NCI-H146 (cell line): Measurements from ENCODE around the gene FHIP1B.
"Not testable (repeated sequence)": the region's sequence is repeated elsewhere in the genome, so short reads cannot be mapped to it uniquely, and the experiment has no call there.

ENCODE experiments used
- DNase-seq: peaks from one replicate; lab custom pipeline; 2025; lab: John Stamatoyannopoulos, UW

Gene FHIP1B

DNA sequence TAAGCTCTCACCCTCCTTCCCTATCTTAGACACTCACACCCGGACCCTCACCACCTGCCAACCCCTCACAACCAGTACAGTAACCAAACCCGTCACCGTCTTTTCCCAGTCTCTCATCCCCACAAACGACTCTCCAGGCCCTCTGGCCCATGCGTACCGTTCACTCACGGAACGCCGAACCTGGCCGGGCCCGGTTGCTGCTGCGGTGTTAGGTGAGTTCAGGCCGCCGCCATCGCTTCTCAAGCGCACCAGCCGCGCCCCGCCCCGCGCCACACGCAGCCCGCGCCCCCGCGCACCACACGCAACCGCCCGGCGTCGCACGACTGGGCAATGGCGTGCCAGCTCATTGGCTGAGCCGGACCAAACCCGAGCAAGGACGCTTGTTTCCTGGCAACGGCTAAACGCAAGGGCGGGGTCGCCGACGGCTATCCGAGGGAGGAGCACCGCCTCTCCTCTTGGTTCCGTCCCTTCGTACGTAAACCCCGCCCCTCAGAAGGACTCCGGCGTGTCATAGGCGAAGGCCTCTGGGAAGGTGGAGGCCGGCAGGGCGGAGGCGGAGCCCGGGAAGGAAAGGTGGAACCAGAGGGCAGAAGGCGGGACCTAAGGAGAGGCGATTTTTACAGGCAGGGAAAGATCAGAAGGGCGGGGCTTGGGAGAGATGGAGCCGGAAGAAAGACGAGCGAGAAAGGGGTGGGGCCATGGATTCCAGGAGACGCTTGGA is at the start of gene FHIP1B:
Gene FHIP1B, minus strand, starts transcription at position 250 of the 721 bp plus-strand sequence. CDS start 10,120 bp downstream, outside the sequence.
- peak; percentile 100 for DNase-seq

DNA sequence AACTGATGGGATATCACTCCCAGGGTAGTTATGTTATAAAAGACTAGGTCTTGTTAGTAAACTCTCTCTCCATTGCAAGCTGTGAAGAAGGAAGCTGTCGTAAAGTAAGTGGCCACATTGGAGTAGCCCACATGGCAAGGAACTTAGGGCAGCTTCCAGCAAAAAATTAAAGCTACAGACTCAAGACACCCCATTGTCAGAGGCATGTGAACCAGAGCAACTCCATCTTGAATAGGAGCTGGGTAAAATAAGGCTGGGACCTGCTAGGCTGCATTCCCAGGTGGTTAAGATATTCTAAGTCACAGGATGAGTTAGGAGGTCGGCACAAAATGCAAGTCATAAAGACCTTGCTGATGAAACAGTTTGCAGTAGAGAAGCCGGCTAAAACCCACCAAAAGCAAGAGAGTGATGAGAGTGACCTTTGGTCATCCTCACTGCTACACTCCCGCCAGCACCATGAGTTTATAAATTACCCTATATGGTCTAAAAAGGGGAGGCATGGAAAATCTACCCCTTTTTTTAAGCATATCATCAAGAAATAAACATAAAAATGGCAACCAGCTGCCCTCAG is 49.1 kb upstream of the FHIP1B start:
- DNase-seq, result no peak

GRCh38 chr11:6280809-6281208 is 46.4 kb upstream of the FHIP1B start:
- DNase-seq, result not testable (repeated sequence)

GRCh38 chr11:6273188-6273587 is 38.8 kb upstream of the FHIP1B start:
- DNase-seq, result no peak

DNA sequence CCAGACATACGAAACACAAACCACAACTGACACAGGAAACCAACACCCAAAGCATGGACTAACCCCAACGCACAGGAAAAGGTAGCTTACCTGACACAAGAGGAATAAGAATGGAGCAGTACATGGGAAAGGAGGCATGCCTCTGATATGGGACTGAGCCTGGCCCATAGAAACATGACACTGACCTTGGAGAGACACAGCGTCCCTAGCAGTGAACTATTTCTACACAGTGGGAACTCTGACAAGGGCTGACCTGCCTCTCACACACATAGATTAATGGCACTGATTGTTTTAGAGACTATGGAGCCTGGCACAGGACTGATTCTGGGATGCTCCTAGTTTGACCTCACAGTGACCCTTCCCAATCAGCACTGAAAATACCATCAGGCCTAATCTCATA is 37.2 kb upstream of the FHIP1B start:
- DNase-seq, result no peak

- no peak for DNase-seq
These were observed 36.3 kb upstream of the FHIP1B start for GRCh38 chr11:6270584-6271246.

DNA sequence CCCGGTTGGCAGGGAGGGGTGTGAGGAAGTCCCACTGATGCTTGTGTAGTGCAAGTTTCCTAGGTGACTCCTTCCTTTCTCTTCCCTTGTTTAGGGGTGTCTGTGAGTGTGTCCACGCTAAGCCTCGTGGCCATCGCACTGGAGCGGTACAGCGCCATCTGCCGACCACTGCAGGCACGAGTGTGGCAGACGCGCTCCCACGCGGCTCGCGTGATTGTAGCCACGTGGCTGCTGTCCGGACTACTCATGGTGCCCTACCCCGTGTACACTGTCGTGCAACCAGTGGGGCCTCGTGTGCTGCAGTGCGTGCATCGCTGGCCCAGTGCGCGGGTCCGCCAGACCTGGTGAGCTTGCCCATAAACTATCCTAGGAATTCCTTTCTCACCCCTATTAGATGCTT is 35.6 kb upstream of the FHIP1B start:
- no peak for DNase-seq

- no peak for DNase-seq
These were observed 34.4 kb upstream of the FHIP1B start for GRCh38 chr11:6268820-6269219.

DNA sequence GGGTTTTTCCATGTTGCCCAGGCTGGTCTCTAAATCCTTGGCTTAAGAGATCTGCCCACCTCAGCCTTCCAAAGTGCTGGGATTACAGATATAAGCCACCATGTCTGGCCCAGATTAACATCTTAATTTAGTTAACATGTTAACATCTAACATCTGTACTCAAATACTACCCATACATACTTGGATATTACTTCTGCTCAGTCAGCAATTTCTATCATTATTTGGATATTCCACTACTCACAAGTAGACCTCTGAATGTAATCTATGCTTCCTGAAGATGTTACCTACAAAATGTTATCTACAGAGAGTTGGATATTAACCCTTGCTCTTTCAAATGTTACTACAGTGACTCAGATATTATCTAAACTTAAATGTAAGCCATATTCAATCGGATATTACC is 29.2 kb upstream of the FHIP1B start:
- DNase-seq, result no peak

GRCh38 chr11:6260207-6260726 is 25.8 kb upstream of the FHIP1B start:
- DNase-seq, result peak; percentile 30

GRCh38 chr11:6258571-6259081 is 24.2 kb upstream of the FHIP1B start:
- peak; percentile 55 for DNase-seq

- DNase-seq, result no peak
These were observed 23.7 kb upstream of the FHIP1B start for GRCh38 chr11:6258141-6258540.

DNA sequence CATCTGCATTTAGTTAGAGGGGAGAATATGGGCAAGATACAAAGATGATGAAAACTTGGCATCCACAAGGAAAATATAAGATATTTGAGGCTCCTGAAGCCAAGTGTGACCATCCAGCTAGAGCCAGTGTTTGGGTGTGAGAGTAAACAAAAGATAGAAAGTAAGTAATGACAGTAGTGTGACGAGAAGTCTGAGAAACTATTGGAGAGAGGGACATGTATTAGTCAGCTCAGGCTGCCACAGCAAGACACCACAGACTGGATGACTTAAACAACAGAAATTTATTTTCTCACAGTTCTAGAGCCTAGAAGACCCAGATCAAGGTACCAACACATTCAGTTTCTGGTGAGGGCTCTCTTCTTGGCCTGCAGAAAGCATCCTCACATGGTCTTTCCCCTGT is 18.8 kb upstream of the FHIP1B start:
- no peak for DNase-seq

DNA sequence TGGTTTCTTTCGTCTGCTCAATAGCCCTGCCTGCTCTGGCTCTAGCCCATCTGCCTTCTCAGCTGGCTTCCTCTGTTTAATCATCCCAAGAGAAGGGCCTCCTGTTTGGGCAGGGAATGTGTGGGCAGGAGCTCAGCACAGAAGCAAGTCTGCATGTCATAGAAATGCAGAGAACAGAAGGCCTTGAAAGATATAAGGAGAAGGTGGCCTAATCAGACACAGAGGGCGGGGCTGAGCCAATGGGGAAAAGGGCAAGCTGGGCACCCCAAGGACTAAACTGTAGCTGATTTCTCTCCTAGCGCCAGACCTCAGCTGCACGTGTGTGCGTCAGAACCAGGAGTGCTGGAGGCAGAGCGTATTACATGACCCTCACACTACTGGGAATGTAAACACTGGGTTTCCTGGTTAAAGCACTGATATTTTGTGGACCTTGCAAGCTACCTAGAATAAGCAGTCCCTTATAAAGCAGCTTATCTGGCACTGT is 17.6 kb upstream of the FHIP1B start:
- DNase-seq, result peak; percentile 28

GRCh38 chr11:6251120-6251733 is 16.8 kb upstream of the FHIP1B start:
- peak; percentile 69 for DNase-seq

- DNase-seq, result peak; percentile 11
These were observed 15.5 kb upstream of the FHIP1B start for GRCh38 chr11:6249770-6250555.

DNA sequence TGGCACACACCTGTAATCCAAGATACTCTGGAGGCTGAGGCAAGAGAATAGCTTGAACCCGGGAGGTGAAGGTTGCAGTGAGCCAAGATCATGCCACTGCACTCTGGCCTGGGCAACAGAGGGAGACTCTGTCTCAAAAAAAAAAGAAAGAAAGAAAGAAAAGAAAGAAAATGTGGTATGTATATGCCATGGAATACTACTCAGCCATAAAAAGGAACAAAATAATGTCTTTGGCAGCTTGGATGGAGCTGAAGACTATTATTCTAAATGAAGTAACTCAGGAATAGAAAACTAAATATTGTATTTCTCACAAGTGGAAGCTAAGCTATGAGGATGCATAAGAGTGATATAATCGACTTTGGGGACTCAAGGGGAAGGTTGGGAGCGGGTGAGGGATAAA is 14.5 kb upstream of the FHIP1B start:
- not testable (repeated sequence) for DNase-seq

DNA sequence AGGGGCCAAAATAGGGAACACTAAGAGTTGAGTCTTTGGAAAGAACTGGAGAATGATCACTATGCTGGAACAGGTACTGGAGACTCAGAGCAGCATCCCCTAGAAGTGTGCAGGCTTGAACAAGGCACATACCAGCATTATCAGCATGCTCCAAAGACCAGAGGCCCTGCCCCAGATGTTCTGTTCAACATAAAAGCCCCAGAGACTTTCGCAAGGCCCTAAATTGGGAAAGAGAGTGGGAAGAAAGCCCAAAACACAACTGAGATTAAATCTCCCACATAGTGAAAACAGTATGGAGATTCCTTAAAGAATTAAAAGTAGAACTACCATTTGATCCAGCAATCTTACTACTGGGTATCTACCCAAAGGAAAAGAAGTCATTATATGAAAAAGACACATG is 13.8 kb upstream of the FHIP1B start:
- DNase-seq, result no peak

GRCh38 chr11:6245536-6245935 is 11.1 kb upstream of the FHIP1B start:
- DNase-seq, result no peak

GRCh38 chr11:6241316-6241715 is 6.9 kb upstream of the FHIP1B start:
- no peak for DNase-seq

- DNase-seq, result no peak
These were observed 6.3 kb upstream of the FHIP1B start for GRCh38 chr11:6240781-6241180.
